Loucy (cell line): ENCODE measurements around the gene ADARB2.
A peak's percentile ranks its signal among the peaks of the same experiment; 100 is the strongest.

Source experiments
- H2AFZ ChIP-seq: fragments of 200-600 bp; sonication (generic); 2 replicates; pipeline ENCODE4 v1.6.0; 2016; ENCODE audit warnings: antibody characterized with exemption, mild to moderate bottlenecking, low read length, moderate library complexity
- H3F3A ChIP-seq: fragments of 200-600 bp; 2 replicates; pipeline ENCODE4 v1.6.0; 2016; ENCODE audit warnings: antibody characterized with exemption, low read depth, mild to moderate bottlenecking
- H3K27me3 ChIP-seq: fragments of 200-600 bp; sonication (generic); 2 replicates; pipeline ENCODE4 v1.6.1; 2014; ENCODE audit warnings: low read length, mild to moderate bottlenecking; ENCODE audit not compliant: insufficient read depth, poor library complexity, severe bottlenecking
- H3K36me3 ChIP-seq: fragments of 200-600 bp; sonication (generic); 2 replicates; pipeline ENCODE4 v1.6.1; 2016; ENCODE audit warnings: low read length; ENCODE audit not compliant: insufficient read depth
- H3K4me1 ChIP-seq: fragments of 200-600 bp; sonication (generic); 2 replicates; pipeline ENCODE4 v1.5.1; 2014; ENCODE audit warnings: low read length, mild to moderate bottlenecking; ENCODE audit not compliant: insufficient read depth, poor library complexity, severe bottlenecking
- H3K4me2 ChIP-seq: fragments of 200-600 bp; sonication (generic); 2 replicates; pipeline ENCODE4 v1.6.0; 2014; ENCODE audit warnings: antibody characterized with exemption, low read length, low read depth, mild to moderate bottlenecking; ENCODE audit not compliant: poor library complexity, severe bottlenecking
- H3K4me3 ChIP-seq: fragments of 200-600 bp; sonication (generic); 2 replicates; pipeline ENCODE4 v1.5.1; 2014; ENCODE audit warnings: low read length, mild to moderate bottlenecking, mixed read lengths; ENCODE audit not compliant: poor library complexity, severe bottlenecking
- H3K79me2 ChIP-seq: fragments of 200-600 bp; sonication (generic); 2 replicates; pipeline ENCODE4 v1.6.1; 2014; ENCODE audit warnings: low read length; ENCODE audit not compliant: insufficient read depth
- H3K9ac ChIP-seq: fragments of 200-600 bp; sonication (generic); 2 replicates; pipeline ENCODE4 v1.6.0; 2014; ENCODE audit warnings: mild to moderate bottlenecking, low read depth, low read length, moderate library complexity; ENCODE audit not compliant: poor library complexity, severe bottlenecking
- H3K9me2 ChIP-seq: fragments of 200-600 bp; sonication (generic); replicated peaks from 2 replicates; pipeline ENCODE4 v1.6.1; 2016; ENCODE audit warnings: low read depth, low read length, mixed read lengths
- H3K9me3 ChIP-seq: fragments of 200-600 bp; sonication (generic); 2 replicates; pipeline ENCODE4 v1.6.1; 2014; ENCODE audit warnings: mild to moderate bottlenecking, antibody characterized with exemption, low read length, low read depth; ENCODE audit not compliant: insufficient read depth
- H4K20me1 ChIP-seq: fragments of 200-600 bp; sonication (generic); 2 replicates; pipeline ENCODE4 v1.6.0; 2014; ENCODE audit warnings: antibody characterized with exemption, low read length, mild to moderate bottlenecking; ENCODE audit not compliant: insufficient read depth, poor library complexity, severe bottlenecking
- CTCF ChIP-seq: fragments of 200-600 bp; sonication (generic); conservative IDR thresholded peaks from 2 replicates; pipeline ENCODE4 v1.5.1; 2014; ENCODE audit warnings: mild to moderate bottlenecking, antibody characterized with exemption, low read length
- EZH2phosphoT487 ChIP-seq: fragments of 200-600 bp; IDR thresholded peaks from 2 replicates; pipeline ENCODE4 v1.6.1; 2018; ENCODE audit warnings: antibody characterized with exemption, mild to moderate bottlenecking, moderate library complexity, borderline replicate concordance

The ADARB2 gene

GRCh38 chr10:1142596-1142995 lies 594.7 kb downstream of the ADARB2 start:
- H3K79me2 ChIP-seq, result no peaks in the 10 kb centered on the region
- H3K4me1 ChIP-seq, result no peaks in the 10 kb centered on the region
- H3F3A ChIP-seq, result no peaks in the 10 kb centered on the region
- H3K4me2 ChIP-seq, result no peak overlapping the region
- H3K27me3 ChIP-seq, result no peaks in the 10 kb centered on the region
- no peak overlapping the region for H3K4me3 ChIP-seq
- no peak overlapping the region for H2AFZ ChIP-seq
- no peaks in the 10 kb centered on the region for H3K9me2 ChIP-seq
- no peaks in the 10 kb centered on the region for H3K36me3 ChIP-seq
- TF ChIP-seq CTCF (peak; percentile 77), EZH2phosphoT487 (no peak)
- no peaks in the 10 kb centered on the region for H4K20me1 ChIP-seq
- H3K9ac ChIP-seq, result no peak overlapping the region
- peaks cover 23% of the 10 kb centered on the region for H3K9me3 ChIP-seq

GRCh38 chr10:1141701-1142100 lies 595.6 kb downstream of the ADARB2 start:
- no peak for TF ChIP-seq CTCF
- TF ChIP-seq EZH2phosphoT487, result no peak
- H3K4me2 ChIP-seq, result no peak overlapping the region
- H3K9me2 ChIP-seq, result no peaks in the 10 kb centered on the region

GRCh38 chr10:1141261-1141660 lies 596.1 kb downstream of the ADARB2 start:
- peaks cover 23% of the 10 kb centered on the region for H3K9me3 ChIP-seq

More at GRCh38 chr10:1141701-1142100, 595.6 kb downstream of the ADARB2 start:
- no peak overlapping the region for H2AFZ ChIP-seq
- H3F3A ChIP-seq, result no peaks in the 10 kb centered on the region
- no peaks in the 10 kb centered on the region for H3K4me1 ChIP-seq
- no peaks in the 10 kb centered on the region for H3K27me3 ChIP-seq
- no peaks in the 10 kb centered on the region for H3K36me3 ChIP-seq
- H3K4me3 ChIP-seq, result no peak overlapping the region
- no peaks in the 10 kb centered on the region for H3K79me2 ChIP-seq
- no peak overlapping the region for H3K9ac ChIP-seq
- peaks cover 23% of the 10 kb centered on the region for H3K9me3 ChIP-seq
- H4K20me1 ChIP-seq, result no peaks in the 10 kb centered on the region

More at GRCh38 chr10:1141261-1141660, 596.1 kb downstream of the ADARB2 start:
- Histone ChIP-seq H4K20me1 (no peaks in the 10 kb centered on the region), H3K27me3 (no peaks in the 10 kb centered on the region), H3K79me2 (no peaks in the 10 kb centered on the region), H2AFZ (no peak overlapping the region), H3K4me3 (no peak overlapping the region), H3K4me1 (no peaks in the 10 kb centered on the region), H3K9ac (no peak overlapping the region), H3K36me3 (no peaks in the 10 kb centered on the region), H3K9me2 (no peaks in the 10 kb centered on the region), H3K4me2 (no peak overlapping the region), H3F3A (no peaks in the 10 kb centered on the region)
- no peak for TF ChIP-seq CTCF
- TF ChIP-seq EZH2phosphoT487, result no peak
